Esophagus squamous epithelium (tissue), 5 donors: Measurements from ENCODE around the gene MYCBP2. TPM values are rescaled to one million over a fixed set of nuclear protein-coding genes. Genes with fewer than 3 reads are reported as not detected.

ENCODE experiments used
- DNase-seq: peaks from one replicate; lab custom pipeline; 2025; lab: John Stamatoyannopoulos, UW
- H3K27ac ChIP-seq, 4 donors: fragments of 200-600 bp; sonication (generic); one replicate each; pipeline ENCODE4 v1.5.1; 2016 to 2019; ENCODE audit warnings: mild to moderate bottlenecking in 1 of 4
- H3K27me3 ChIP-seq, 4 donors: fragments of 200-600 bp; sonication (generic); 1 replicate in 3 of 4; 2 replicates in 1 of 4; pipeline versions ENCODE4 v1.5.1 to v1.6.0; 2017 to 2021; ENCODE audit warnings: antibody characterized with exemption in 1 of 4
- H3K36me3 ChIP-seq, 3 donors: fragments of 200-600 bp; sonication (generic); one replicate each; pipeline ENCODE4 v1.5.1; 2016 to 2019
- H3K4me1 ChIP-seq, 3 donors: fragments of 200-600 bp; sonication (generic); one replicate each; pipeline ENCODE4 v1.5.1; 2017 to 2019
- H3K4me3 ChIP-seq, 4 donors: fragments of 200-600 bp; sonication (generic); 1 replicate in 3 of 4; 2 replicates in 1 of 4; pipeline ENCODE4 v1.5.1; 2016 to 2019; ENCODE audit warnings: mild to moderate bottlenecking in 2 of 4, moderate library complexity in 1 of 4
- H3K9me3 ChIP-seq, 3 donors: fragments of 200-600 bp; sonication (generic); one replicate each; pipeline ENCODE4 v1.5.1; 2016 to 2019
- CTCF ChIP-seq, 6 experiments: fragments of 450-650 bp in 4 of 6; fragments of 200-600 bp in 2 of 6; sonication (generic) in 2 of 6; IDR thresholded peaks; one replicate each; pipeline ENCODE4 v1.5.1; 2016 to 2019; ENCODE audit warnings: antibody characterized with exemption in 6 of 6, mild to moderate bottlenecking in 4 of 6, moderate library complexity in 4 of 6
- POLR2A ChIP-seq, 4 donors: fragments of 450-650 bp; IDR thresholded peaks; one replicate each; pipeline ENCODE4 v1.6.1; 2017; ENCODE audit warnings: antibody characterized with exemption in 4 of 4, mild to moderate bottlenecking in 4 of 4, moderate library complexity in 3 of 4
- WGBS, 2 donors: methylation state at CpG; one replicate each; pipeline ENCODE4 v1.1.5; 2018; 5-methylcytosine and 5-hydroxymethylcytosine counted together
- intact Hi-C: fragments of 100-400 bp; cut with DNase I; formaldehyde crosslinking; loops from one replicate; pipeline ENCODE4 v1.15.0; 2022
- total RNA-seq, 4 donors: library from RNA; depleted of rRNA; stranded (reverse); fragments of >200 nt; gene quantifications; one replicate each; pipeline ENCODE4 v1.1.0, GENCODE V29; 2016
- donor health status: DM: yes; HTN: yes; CAD: no.

MYCBP2 gene
- total RNA-seq, 4 donors from 2014 or later = 80.9 to 167 (median 130) TPM

- DNase-seq = no peak
- Histone ChIP-seq H3K9me3 (no peaks in the 10 kb centered on the region), H3K27me3 (no peaks in the 10 kb centered on the region), H3K36me3 (peaks cover 0 to 80% (median 3%) of the 10 kb centered on the region in 3 donors), H3K27ac (no peak overlapping the region), H3K4me1 (no peaks in the 10 kb centered on the region), H3K4me3 (no peak overlapping the region)
- WGBS, 2 donors = 92% methylated on average over 2 to 3 of the region's 3 CpGs
- no peak for TF ChIP-seq CTCF (IDR thresholded peaks at IDR 0.05)
- no peak for TF ChIP-seq POLR2A (IDR thresholded peaks at IDR 0.05)
- intact Hi-C loops = no loop called here
Measured at GRCh38 chr13:77222909-77223308, 104.0 kb downstream of the MYCBP2 start.

GRCh38 chr13:77222000-77222690 lies 104.7 kb downstream of the MYCBP2 start:
- Histone ChIP-seq H3K4me1 (no peaks in the 10 kb centered on the region), H3K9me3 (no peaks in the 10 kb centered on the region), H3K4me3 (no peak overlapping the region), H3K27ac (no peak overlapping the region), H3K36me3 (peaks cover 0 to 87% (median 5%) of the 10 kb centered on the region in 3 donors), H3K27me3 (no peaks in the 10 kb centered on the region)
- 80 to 84% methylated on average over 3 of the region's 3 CpGs for WGBS, 2 donors
- TF ChIP-seq POLR2A (IDR thresholded peaks at IDR 0.05) = no peak
- TF ChIP-seq CTCF (IDR thresholded peaks at IDR 0.05) = no peak
- intact Hi-C loops = no loop called here
- no peak for DNase-seq

GRCh38 chr13:77219401-77219800 lies 107.5 kb downstream of the MYCBP2 start:
- no peaks in the 10 kb centered on the region for H3K27me3 ChIP-seq
- no peak overlapping the region for H3K4me3 ChIP-seq
- DNase-seq = no peak
- intact Hi-C loops = no loop called here
- 75 to 81% methylated on average over 2 of the region's 2 CpGs for WGBS, 2 donors
- peaks cover 0 to 98% (median 11%) of the 10 kb centered on the region in 3 donors for H3K36me3 ChIP-seq
- H3K4me1 ChIP-seq = no peaks in the 10 kb centered on the region
- TF ChIP-seq CTCF (IDR thresholded peaks at IDR 0.05) (no peak), POLR2A (IDR thresholded peaks at IDR 0.05) (no peak)
- H3K9me3 ChIP-seq = no peaks in the 10 kb centered on the region
- no peak overlapping the region for H3K27ac ChIP-seq

GRCh38 chr13:77218274-77218673 lies 108.6 kb downstream of the MYCBP2 start:
- H3K4me1 ChIP-seq = no peaks in the 10 kb centered on the region
- no peaks in the 10 kb centered on the region for H3K9me3 ChIP-seq
- no peak overlapping the region for H3K27ac ChIP-seq
- TF ChIP-seq POLR2A (IDR thresholded peaks at IDR 0.05) = no peak
- no peak for TF ChIP-seq CTCF (IDR thresholded peaks at IDR 0.05)
- intact Hi-C loops = no loop called here
- peaks cover 4 to 98% (median 11%) of the 10 kb centered on the region in 3 donors for H3K36me3 ChIP-seq
- H3K4me3 ChIP-seq = no peak overlapping the region
- DNase-seq = no peak
- no peaks in the 10 kb centered on the region for H3K27me3 ChIP-seq
- WGBS, 2 donors = 61 to 64% methylated on average over 4 of the region's 4 CpGs

GRCh38 chr13:77215543-77215942 lies 111.4 kb downstream of the MYCBP2 start:
- intact Hi-C loops = no loop called here

More at GRCh38 chr13:77215543-77215942, 111.4 kb downstream of the MYCBP2 start:
- no peak for TF ChIP-seq POLR2A (IDR thresholded peaks at IDR 0.05)
- TF ChIP-seq CTCF (IDR thresholded peaks at IDR 0.05) = no peak
- no peak overlapping the region for H3K4me3 ChIP-seq
- no peak overlapping the region for H3K27ac ChIP-seq
- no peaks in the 10 kb centered on the region for H3K4me1 ChIP-seq
- H3K27me3 ChIP-seq = no peaks in the 10 kb centered on the region
- 89 to 95% methylated on average over 2 of the region's 2 CpGs for WGBS, 2 donors
- H3K9me3 ChIP-seq = no peaks in the 10 kb centered on the region
- peaks cover 4 to 97% (median 11%) of the 10 kb centered on the region in 3 donors for H3K36me3 ChIP-seq
- no peak for DNase-seq
